Measurements from ENCODE around the gene FOS.

FOS gene

GRCh38 chr14:75252254-75252837, 26.3 kb upstream of the FOS start:
- no peak for DNase-seq

GRCh38 chr14:75254381-75254822, 24.2 kb upstream of the FOS start:
- no peak for DNase-seq

GRCh38 chr14:75254901-75255584, 23.6 kb upstream of the FOS start:
- DNase-seq, result no peak

GRCh38 chr14:75258079-75258802, 20.4 kb upstream of the FOS start:
- no peak for DNase-seq

- peak; percentile 99 for DNase-seq
Measured at GRCh38 chr14:75258803-75259509, 19.7 kb upstream of the FOS start.

GRCh38 chr14:75259510-75259855, 19.1 kb upstream of the FOS start:
- no peak for DNase-seq

GRCh38 chr14:75260025-75260763, 18.4 kb upstream of the FOS start:
- DNase-seq, result no peak

- DNase-seq, result no peak
Measured at GRCh38 chr14:75261820-75262219, 16.8 kb upstream of the FOS start.

GRCh38 chr14:75262641-75263040, 16.0 kb upstream of the FOS start:
- no peak for DNase-seq

GRCh38 chr14:75264036-75264435, 14.6 kb upstream of the FOS start:
- DNase-seq, result no peak

GRCh38 chr14:75267141-75267721, 11.4 kb upstream of the FOS start:
- no peak for DNase-seq

- no peak for DNase-seq
Measured at GRCh38 chr14:75268633-75269550, 9.7 kb upstream of the FOS start.

GRCh38 chr14:75271514-75271913, 7.1 kb upstream of the FOS start:
- DNase-seq, result no peak

- no peak for DNase-seq
Measured at GRCh38 chr14:75273272-75274049, 5.2 kb upstream of the FOS start.

- no peak for DNase-seq
Measured at GRCh38 chr14:75274050-75274898, 4.4 kb upstream of the FOS start.

GRCh38 chr14:75274899-75275569, 3.6 kb upstream of the FOS start:
- no peak for DNase-seq

- DNase-seq, result no peak
Measured at GRCh38 chr14:75275598-75275997, 3.0 kb upstream of the FOS start.

GRCh38 chr14:75277008-75277814, 1.4 kb upstream of the FOS start:
- peak; percentile 38 for DNase-seq
